Right lobe of liver (tissue), 6 donors: ENCODE data around the gene SKIC8. TPM values are rescaled to one million over a fixed set of nuclear protein-coding genes. Genes with fewer than 3 reads are reported as not detected.
A peak's percentile ranks its signal among the peaks of the same experiment; 100 is the strongest.

Source experiments
- ATAC-seq, 4 donors: fragments of 200-7000 bp; cut with Tn5 transposase; one replicate each; pipeline ENCODE4 v1.9.1; 2020; ENCODE audit warnings: mild to moderate bottlenecking in 4 of 4, moderate library complexity in 4 of 4
- DNase-seq, 3 donors: peaks; one replicate each; pipeline ENCODE4 v3.0.0-alpha.2; 2020
- H3K27ac ChIP-seq, 3 donors: fragments of 200-600 bp; one replicate each; pipeline ENCODE4 v1.8.0; 2022
- H3K27me3 ChIP-seq, 2 donors: fragments of 200-600 bp; one replicate each; pipeline ENCODE4 v1.8.0; 2022
- H3K36me3 ChIP-seq, 4 donors: fragments of 200-600 bp; sonication (generic) in 1 of 4; one replicate each; pipeline versions ENCODE4 v1.5.1 to v1.8.0; 2017 to 2022; ENCODE audit warnings: control low read depth in 1 of 4
- H3K4me1 ChIP-seq, 4 donors: fragments of 200-600 bp; sonication (generic) in 1 of 4; one replicate each; pipeline versions ENCODE4 v1.5.1 to v1.8.0; 2017 to 2022; ENCODE audit warnings: control low read depth in 1 of 4
- H3K4me3 ChIP-seq, 3 donors: fragments of 200-600 bp; one replicate each; pipeline ENCODE4 v1.8.0; 2022
- H3K9me3 ChIP-seq, 4 donors: fragments of 200-600 bp; sonication (generic) in 1 of 4; one replicate each; pipeline versions ENCODE4 v1.5.1 to v1.8.0; 2017 to 2022; ENCODE audit warnings: control low read depth in 1 of 4
- POLR2A ChIP-seq: fragments of 450-650 bp; IDR thresholded peaks from one replicate; pipeline ENCODE4 v1.6.1; 2017; ENCODE audit warnings: antibody characterized with exemption, mild to moderate bottlenecking
- WGBS: methylation state at CpG from one replicate; pipeline ENCODE4 v1.1.6; 2018; ENCODE audit warnings: low coverage, low lambda C conversion rate; ENCODE audit not compliant: insufficient coverage; ENCODE audit errors: missing lambda C conversion rate; 5-methylcytosine and 5-hydroxymethylcytosine counted together
- intact Hi-C, 2 donors: fragments of 100-400 bp; cut with DNase I; formaldehyde crosslinking; loops; one replicate each; pipeline versions ENCODE4 v1.11.2 to v1.14.1; 2022
- total RNA-seq, 6 experiments: library from RNA; depleted of rRNA in 2 of 6; stranded (reverse); fragments of >200 nt in 2 of 6; fragmentation: NEBNext Ultra II Directional in 3 of 6; extraction: Animal tissue kit (Norgen Biotek cat#: 25700) in 3 of 6; gene quantifications; one replicate each; pipeline versions ENCODE4 v1.1.0 to v1.2.4, GENCODE V29; 2016 to 2023
- TF ChIP-seq, protein P1 (sequence below), 4 donors: fragments of 200-600 bp in 3 of 4; fragments of 450-650 bp in 1 of 4; IDR thresholded peaks; one replicate each; pipeline versions ENCODE4 v1.5.1 to v1.8.0; 2016 to 2022; ENCODE audit warnings: antibody characterized with exemption in 4 of 4, mild to moderate bottlenecking in 2 of 4
- donor health status: DM: no; HTN: yes; CAD: no.
- donor health status: DM: no; HTN: no; CAD: no.
- donor health status: DM: no; HTN: no; CAD: no.
- donor health status: DM: no; HTN: yes; CAD: no.
- donor health status: DM: no; HTN: yes; CAD: no.

SKIC8 gene
- total RNA-seq, 6 experiments from 2014 or later, result 21.7 to 30.3 (median 23.0) TPM

DNA sequence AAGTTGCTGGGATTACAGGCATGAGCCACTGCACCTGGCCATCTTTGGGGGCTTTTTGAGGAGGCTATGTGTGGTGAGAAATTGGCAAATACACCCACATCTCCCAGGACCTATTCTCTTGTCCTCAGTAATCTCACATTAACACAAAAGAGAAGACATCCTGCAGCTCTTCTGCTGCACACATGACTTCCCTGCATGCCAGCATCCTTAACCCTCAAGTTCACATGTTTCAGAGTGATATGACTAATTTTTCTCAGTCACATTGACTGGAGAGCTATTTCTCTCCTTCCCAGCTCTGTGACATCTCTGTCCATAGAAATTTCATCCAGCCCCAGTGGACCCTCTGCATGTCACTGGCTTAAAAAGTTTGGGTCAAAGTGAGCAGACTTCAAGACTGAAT is 1.9 kb upstream of the SKIC8 start:
- Histone ChIP-seq H3K27me3 (no peaks in the 10 kb centered on the region), H3K4me1 (peaks cover 0 to 7% (median 0%) of the 10 kb centered on the region in 4 donors), H3K36me3 (no peaks in the 10 kb centered on the region), H3K9me3 (no peaks in the 10 kb centered on the region), H3K4me3 (no peak overlapping the region), H3K27ac (no peak overlapping the region)
- TF ChIP-seq POLR2A, result no peak
- TF ChIP-seq, protein P1, sequence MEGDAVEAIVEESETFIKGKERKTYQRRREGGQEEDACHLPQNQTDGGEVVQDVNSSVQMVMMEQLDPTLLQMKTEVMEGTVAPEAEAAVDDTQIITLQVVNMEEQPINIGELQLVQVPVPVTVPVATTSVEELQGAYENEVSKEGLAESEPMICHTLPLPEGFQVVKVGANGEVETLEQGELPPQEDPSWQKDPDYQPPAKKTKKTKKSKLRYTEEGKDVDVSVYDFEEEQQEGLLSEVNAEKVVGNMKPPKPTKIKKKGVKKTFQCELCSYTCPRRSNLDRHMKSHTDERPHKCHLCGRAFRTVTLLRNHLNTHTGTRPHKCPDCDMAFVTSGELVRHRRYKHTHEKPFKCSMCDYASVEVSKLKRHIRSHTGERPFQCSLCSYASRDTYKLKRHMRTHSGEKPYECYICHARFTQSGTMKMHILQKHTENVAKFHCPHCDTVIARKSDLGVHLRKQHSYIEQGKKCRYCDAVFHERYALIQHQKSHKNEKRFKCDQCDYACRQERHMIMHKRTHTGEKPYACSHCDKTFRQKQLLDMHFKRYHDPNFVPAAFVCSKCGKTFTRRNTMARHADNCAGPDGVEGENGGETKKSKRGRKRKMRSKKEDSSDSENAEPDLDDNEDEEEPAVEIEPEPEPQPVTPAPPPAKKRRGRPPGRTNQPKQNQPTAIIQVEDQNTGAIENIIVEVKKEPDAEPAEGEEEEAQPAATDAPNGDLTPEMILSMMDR (IDR thresholded peaks at IDR 0.05), result no peak
- intact Hi-C loops, result no loop called here
- no peak for ATAC-seq
- DNase-seq, result no peak

GRCh38 chr15:78292219-78292618 is 7.2 kb downstream of the SKIC8 start:
- WGBS, result 46% methylated on average over 1 of the region's 1 CpG
- intact Hi-C loops, result no loop called here
- DNase-seq (no peak), ATAC-seq (peak in 1 of 4 donors; percentile 50)
- Histone ChIP-seq H3K36me3 (peaks cover 0 to 34% (median 0%) of the 10 kb centered on the region in 4 donors), H3K9me3 (no peaks in the 10 kb centered on the region), H3K27ac (no peak overlapping the region), H3K27me3 (no peaks in the 10 kb centered on the region), H3K4me1 (peaks cover 0 to 4% (median 2%) of the 10 kb centered on the region in 4 donors), H3K4me3 (no peak overlapping the region)
- TF ChIP-seq, protein P1 (IDR thresholded peaks at IDR 0.05), result no peak
- TF ChIP-seq POLR2A, result no peak

DNA sequence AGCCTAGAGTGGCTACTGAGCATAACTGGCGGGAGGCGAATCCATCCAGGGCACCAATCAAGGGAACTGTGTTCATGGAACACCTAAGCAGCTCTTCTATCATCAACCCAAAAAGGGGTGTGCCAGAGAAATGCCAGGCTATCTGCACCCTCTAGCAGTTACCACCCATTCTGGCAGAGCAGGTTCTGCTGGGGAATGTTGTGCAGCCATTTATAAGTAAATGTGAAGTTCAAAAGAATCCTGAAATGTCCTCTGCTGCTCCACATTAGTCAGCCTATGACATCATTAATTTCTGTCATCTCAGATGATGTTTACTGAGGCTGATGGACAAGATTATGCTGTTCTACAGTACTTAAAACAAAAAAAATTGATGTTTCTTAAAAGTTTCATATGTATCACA is 7.7 kb downstream of the SKIC8 start:
- no peak for DNase-seq
- ATAC-seq, result peak in 1 of 4 donors; percentile 59
- H3K4me1 ChIP-seq, result peaks cover 0 to 4% (median 2%) of the 10 kb centered on the region in 4 donors
- no peaks in the 10 kb centered on the region for H3K27me3 ChIP-seq
- H3K27ac ChIP-seq, result no peak overlapping the region
- WGBS, result 100% methylated on average over 2 of the region's 2 CpGs
- no peaks in the 10 kb centered on the region for H3K9me3 ChIP-seq
- intact Hi-C loops, result no loop called here
- peaks cover 0 to 38% (median 0%) of the 10 kb centered on the region in 4 donors for H3K36me3 ChIP-seq
- TF ChIP-seq, protein P1 (IDR thresholded peaks at IDR 0.05), result no peak
- no peak for TF ChIP-seq POLR2A
- H3K4me3 ChIP-seq, result no peak overlapping the region

DNA sequence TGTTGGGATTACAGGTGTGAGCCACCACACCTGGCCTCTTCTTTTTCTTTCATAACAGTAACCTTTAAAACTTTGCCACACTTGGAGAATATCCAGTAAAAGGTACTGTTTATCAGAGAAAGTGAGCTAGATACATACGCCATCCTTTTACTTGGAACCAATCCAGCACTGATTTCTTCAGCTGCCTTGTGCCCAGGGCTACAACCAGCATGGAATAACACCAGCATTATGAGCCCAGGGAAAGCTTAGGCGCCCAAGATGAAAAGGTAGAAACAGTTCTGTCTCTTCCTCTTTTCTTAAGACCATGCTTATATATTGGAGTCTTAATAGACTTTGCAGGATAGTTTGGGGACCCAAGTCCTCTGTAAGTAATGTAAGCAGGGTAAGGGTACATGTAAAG is 8.4 kb downstream of the SKIC8 start:
- H3K4me1 ChIP-seq, result peaks cover 0 to 4% (median 2%) of the 10 kb centered on the region in 4 donors
- peaks cover 0 to 43% (median 0%) of the 10 kb centered on the region in 4 donors for H3K36me3 ChIP-seq
- no peak for DNase-seq
- no peaks in the 10 kb centered on the region for H3K27me3 ChIP-seq
- ATAC-seq, result no peak
- no peaks in the 10 kb centered on the region for H3K9me3 ChIP-seq
- H3K4me3 ChIP-seq, result no peak overlapping the region
- intact Hi-C loops, result no loop called here
- H3K27ac ChIP-seq, result no peak overlapping the region
- TF ChIP-seq, protein P1 (IDR thresholded peaks at IDR 0.05), result no peak
- TF ChIP-seq POLR2A, result no peak
- WGBS, result 50% methylated on average over 2 of the region's 2 CpGs

DNA sequence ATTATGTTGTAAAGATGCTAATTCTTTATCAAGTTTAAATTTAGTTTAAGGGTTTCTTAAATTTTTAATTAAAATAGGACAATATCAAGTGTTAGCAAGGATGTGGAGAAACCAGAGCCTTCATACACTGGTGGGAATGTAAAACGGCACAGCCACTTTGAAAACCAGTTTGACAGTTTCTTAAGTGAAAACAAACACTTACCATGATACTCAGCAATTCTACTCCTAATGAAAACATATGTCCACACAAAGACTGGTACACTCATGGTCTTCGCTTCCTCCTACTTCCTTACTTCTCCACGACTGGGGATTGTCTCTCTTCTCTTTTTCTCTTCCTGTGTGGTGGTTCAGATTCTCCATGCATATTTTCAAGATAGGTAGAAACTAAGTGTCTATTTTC is 9.2 kb downstream of the SKIC8 start:
- H3K4me1 ChIP-seq, result peaks cover 0 to 4% (median 2%) of the 10 kb centered on the region in 4 donors
- H3K4me3 ChIP-seq, result no peak overlapping the region
- DNase-seq (no peak), ATAC-seq (no peak)
- H3K27ac ChIP-seq, result no peak overlapping the region
- intact Hi-C loops, result no loop called here
- no peaks in the 10 kb centered on the region for H3K27me3 ChIP-seq
- no peaks in the 10 kb centered on the region for H3K9me3 ChIP-seq
- 68% methylated on average over 3 of the region's 3 CpGs for WGBS
- TF ChIP-seq POLR2A, result no peak
- TF ChIP-seq, protein P1 (IDR thresholded peaks at IDR 0.05), result no peak
- peaks cover 0 to 49% (median 2%) of the 10 kb centered on the region in 4 donors for H3K36me3 ChIP-seq
